Measurements from ENCODE around the gene LCAT. TPM values are rescaled to one million over a fixed set of nuclear protein-coding genes. Genes with fewer than 3 reads are reported as not detected.
A peak's percentile ranks its signal among the peaks of the same experiment; 100 is the strongest.
"Not testable (repeated sequence)": the region's sequence is repeated elsewhere in the genome, so short reads cannot be mapped to it uniquely, and the experiment has no call there.

LCAT gene
- polyA plus RNA-seq, 6 donors from 2014 or later, result 0.30 to 4.2 (median 0.93) TPM; not detected in 2

GRCh38 chr16:67915831-67916723, 27.8 kb downstream of the LCAT start:
- Mint-ChIP-seq H3K36me3 (peaks cover 0 to 8% of the 10 kb centered on the region in 2 donors), H3K4me3 (peak overlapping the region in 1 of 8 donors; percentile 29), H3K4me1 (peaks cover 22 to 30% (median 24%) of the 10 kb centered on the region in 3 donors), H3K9me3 (no peaks in the 10 kb centered on the region), H3K27ac (peak overlapping the region in 3 of 6 donors; percentile 13 to 91 (median 53)), H3K27me3 (no peaks in the 10 kb centered on the region)
- ATAC-seq (ENCODE audit: low read depth in 2 of 2) (no peak), DNase-seq (no peak)

- ATAC-seq (ENCODE audit: low read depth in 2 of 2); H3K27ac Mint-ChIP-seq: not testable (repeated sequence)
Measured at GRCh38 chr16:67915496-67915769, 28.5 kb downstream of the LCAT start.

GRCh38 chr16:67914758-67915495, 29.0 kb downstream of the LCAT start:
- peak overlapping the region in 2 of 6 donors; percentile 48 to 66 for H3K27ac Mint-ChIP-seq
- no peaks in the 10 kb centered on the region for H3K27me3 Mint-ChIP-seq
- peaks cover 0 to 8% of the 10 kb centered on the region in 2 donors for H3K36me3 Mint-ChIP-seq
- no peak overlapping the region for H3K4me3 Mint-ChIP-seq
- H3K9me3 Mint-ChIP-seq, result no peaks in the 10 kb centered on the region
- ATAC-seq (ENCODE audit: low read depth in 2 of 2) (no peak), DNase-seq (no peak)
- H3K4me1 Mint-ChIP-seq, result peaks cover 22 to 30% (median 24%) of the 10 kb centered on the region in 3 donors

More at GRCh38 chr16:67915496-67915769, 28.5 kb downstream of the LCAT start:
- H3K4me3 Mint-ChIP-seq, H3K27me3 Mint-ChIP-seq, DNase-seq, H3K9me3 Mint-ChIP-seq, H3K36me3 Mint-ChIP-seq: not testable (repeated sequence)
- peaks cover 22 to 30% (median 24%) of the 10 kb centered on the region in 3 donors for H3K4me1 Mint-ChIP-seq

- H3K27ac Mint-ChIP-seq, result peak overlapping the region in 1 of 6 donors; percentile 18
- H3K27me3 Mint-ChIP-seq, result no peaks in the 10 kb centered on the region
- H3K4me3 Mint-ChIP-seq, result no peak overlapping the region
- peak in 1 of 2 donors; percentile 30 for ATAC-seq (ENCODE audit: low read depth in 2 of 2)
- no peaks in the 10 kb centered on the region for H3K9me3 Mint-ChIP-seq
- no peaks in the 10 kb centered on the region for H3K36me3 Mint-ChIP-seq
- DNase-seq, result no peak
- H3K4me1 Mint-ChIP-seq, result peaks cover 5 to 18% (median 10%) of the 10 kb centered on the region in 3 donors
Measured at GRCh38 chr16:67910158-67910557, 33.8 kb downstream of the LCAT start.

- Mint-ChIP-seq H3K9me3 (no peaks in the 10 kb centered on the region), H3K4me1 (peaks cover 5 to 15% (median 12%) of the 10 kb centered on the region in 3 donors), H3K27me3 (no peaks in the 10 kb centered on the region), H3K27ac (peak overlapping the region in 3 of 6 donors; percentile 18 to 92 (median 87)), H3K4me3 (no peak overlapping the region), H3K36me3 (no peaks in the 10 kb centered on the region)
- ATAC-seq (ENCODE audit: low read depth in 2 of 2) (no peak), DNase-seq (no peak)
Measured at GRCh38 chr16:67909056-67909742, 34.7 kb downstream of the LCAT start.

GRCh38 chr16:67907397-67908180, 36.3 kb downstream of the LCAT start:
- peak overlapping the region in 1 of 8 donors; percentile 9 for H3K4me3 Mint-ChIP-seq
- no peaks in the 10 kb centered on the region for H3K27me3 Mint-ChIP-seq
- no peak for DNase-seq
- ATAC-seq (ENCODE audit: low read depth in 2 of 2), result no peak
- no peaks in the 10 kb centered on the region for H3K36me3 Mint-ChIP-seq
- peaks cover 7 to 16% (median 14%) of the 10 kb centered on the region in 3 donors for H3K4me1 Mint-ChIP-seq
- no peaks in the 10 kb centered on the region for H3K9me3 Mint-ChIP-seq
- H3K27ac Mint-ChIP-seq, result peak overlapping the region in 3 of 6 donors; percentile 16 to 72 (median 49)

GRCh38 chr16:67902831-67903230, 41.1 kb downstream of the LCAT start:
- H3K27ac Mint-ChIP-seq, result peak overlapping the region in 1 of 6 donors; percentile 47
- no peaks in the 10 kb centered on the region for H3K27me3 Mint-ChIP-seq
- no peak overlapping the region for H3K4me3 Mint-ChIP-seq
- H3K9me3 Mint-ChIP-seq, result no peaks in the 10 kb centered on the region
- DNase-seq, result no peak
- H3K4me1 Mint-ChIP-seq, result peaks cover 19 to 32% (median 22%) of the 10 kb centered on the region in 3 donors
- no peak for ATAC-seq (ENCODE audit: low read depth in 2 of 2)
- H3K36me3 Mint-ChIP-seq, result no peaks in the 10 kb centered on the region

- Mint-ChIP-seq H3K4me3 (no peak overlapping the region), H3K4me1 (peaks cover 23 to 43% (median 27%) of the 10 kb centered on the region in 3 donors), H3K9me3 (no peaks in the 10 kb centered on the region), H3K27ac (no peak overlapping the region), H3K27me3 (no peaks in the 10 kb centered on the region), H3K36me3 (no peaks in the 10 kb centered on the region)
- ATAC-seq (ENCODE audit: low read depth in 2 of 2) (no peak), DNase-seq (no peak)
Measured at GRCh38 chr16:67901734-67902133, 42.2 kb downstream of the LCAT start.

- Mint-ChIP-seq H3K9me3 (no peaks in the 10 kb centered on the region), H3K27me3 (no peaks in the 10 kb centered on the region), H3K27ac (peak overlapping the region in 2 of 6 donors; percentile 50 to 86), H3K4me1 (peaks cover 30 to 74% (median 49%) of the 10 kb centered on the region in 3 donors), H3K4me3 (peak overlapping the region in 1 of 8 donors; percentile 57), H3K36me3 (no peaks in the 10 kb centered on the region)
- no peak for ATAC-seq (ENCODE audit: low read depth in 2 of 2)
- DNase-seq, result no peak
Measured at GRCh38 chr16:67897231-67897630, 46.7 kb downstream of the LCAT start.

GRCh38 chr16:67893743-67894399, 50.0 kb downstream of the LCAT start:
- Mint-ChIP-seq H3K27me3 (no peaks in the 10 kb centered on the region), H3K36me3 (no peaks in the 10 kb centered on the region), H3K9me3 (no peaks in the 10 kb centered on the region), H3K4me1 (peaks cover 19 to 55% (median 37%) of the 10 kb centered on the region in 3 donors), H3K27ac (peak overlapping the region; percentile 92 to 97 (median 95)), H3K4me3 (peak overlapping the region; percentile 80 to 97 (median 94))
- ATAC-seq (ENCODE audit: low read depth in 2 of 2), result no peak
- no peak for DNase-seq

- peak; percentile 98 for ATAC-seq (ENCODE audit: low read depth in 2 of 2)
- Mint-ChIP-seq H3K9me3 (no peaks in the 10 kb centered on the region), H3K4me3 (peak within 1 kb of the TSS; percentile 80 to 97 (median 94)), H3K36me3 (no peaks in the 10 kb centered on the region), H3K27me3 (no peaks in the 10 kb centered on the region), H3K4me1 (peaks cover 19 to 51% (median 37%) of the 10 kb centered on the region in 3 donors), H3K27ac (peak within 1 kb of the TSS; percentile 90 to 97 (median 95))
- DNase-seq, result peak; percentile 85
Measured at GRCh38 chr16:67892899-67893742, 50.8 kb downstream of the LCAT start, which contains the start of gene PSKH1. TSS of gene PSKH1 (plus strand) at chr16:67893254. CDS start at chr16:67908750, 15,496 bp downstream.

All from naive B cell (primary cell).